WTC11 (cell line): ENCODE results near the gene SEC31B. TPM values are rescaled to one million over a fixed set of nuclear protein-coding genes. Genes with fewer than 3 reads are reported as not detected.

Experiments used
- ATAC-seq: fragments of 200-7000 bp; cut with Tn5 transposase; 2 replicates; pipeline ENCODE4 v1.10.0; 2021; ENCODE audit warnings: mild to moderate bottlenecking, moderate library complexity
- CTCF ChIA-PET: fragments of 300-600 bp; sonication (Branson Sonifier 250); formaldehyde crosslinking; loops from one replicate; lab custom pipeline; 2021; ENCODE audit warnings: antibody characterized with exemption; lab: Charles Lee
- POLR2A ChIA-PET: fragments of 350-600 bp; sonication (Branson Sonifier 250); formaldehyde crosslinking; loops from one replicate; lab custom pipeline; 2021; ENCODE audit warnings: antibody characterized with exemption; lab: Charles Lee
- DNase-seq: peaks from one replicate; pipeline ENCODE4 v3.0.0; 2021; ENCODE audit warnings: low spot score
- H3K27ac Mint-ChIP-seq: 2 replicates; pipeline ENCODE4 v1.8.0; 2021; ENCODE audit warnings: mixed read lengths
- H3K27me3 Mint-ChIP-seq: 2 replicates; pipeline ENCODE4 v1.8.0; 2021; ENCODE audit warnings: low read depth, mild to moderate bottlenecking, moderate library complexity, mixed read lengths
- H3K36me3 Mint-ChIP-seq: 2 replicates; pipeline ENCODE4 v1.8.0; 2021; ENCODE audit warnings: mixed read lengths
- H3K4me1 Mint-ChIP-seq: 2 replicates; pipeline ENCODE4 v1.8.0; 2022; ENCODE audit warnings: mixed read lengths
- H3K4me3 Mint-ChIP-seq: 2 replicates; pipeline ENCODE4 v1.8.0; 2021; ENCODE audit warnings: mild to moderate bottlenecking, moderate library complexity, mixed read lengths
- H3K9me3 Mint-ChIP-seq: 2 replicates; pipeline ENCODE4 v1.8.0; 2021; ENCODE audit warnings: mixed read lengths
- CBFB ChIP-seq: sonication (generic); formaldehyde crosslinking; IDR thresholded peaks from 2 replicates; pipeline ENCODE4 v1.8.1; 2022; ENCODE audit warnings: mild to moderate bottlenecking, low read depth, missing genetic modification reagents
- CREB1 ChIP-seq: sonication (generic); formaldehyde crosslinking; IDR thresholded peaks from 2 replicates; pipeline ENCODE4 v1.8.0; 2023; ENCODE audit warnings: mild to moderate bottlenecking, missing genetic modification reagents
- CREM ChIP-seq: sonication (generic); formaldehyde crosslinking; IDR thresholded peaks from 2 replicates; pipeline ENCODE4 v1.8.1; 2022; ENCODE audit warnings: mild to moderate bottlenecking, missing genetic modification reagents, moderate library complexity
- E2F4 ChIP-seq: sonication (generic); formaldehyde crosslinking; IDR thresholded peaks from 2 replicates; pipeline ENCODE4 v1.8.1; 2022; ENCODE audit warnings: low read depth, mild to moderate bottlenecking, moderate library complexity, missing genetic modification reagents, borderline replicate concordance
- EMX1 ChIP-seq: fragments of 250-450 bp; sonication (Bioruptor Pico); IDR thresholded peaks from 2 replicates; pipeline ENCODE4 v1.8.0; 2021; ENCODE audit warnings: mild to moderate bottlenecking
- ESRRA ChIP-seq: sonication (generic); formaldehyde crosslinking; IDR thresholded peaks from 2 replicates; pipeline ENCODE4 v1.8.1; 2022; ENCODE audit warnings: mild to moderate bottlenecking, missing genetic modification reagents, borderline replicate concordance
- FOXP4 ChIP-seq: sonication (generic); formaldehyde crosslinking; IDR thresholded peaks from 2 replicates; pipeline ENCODE4 v1.8.0; 2022; ENCODE audit warnings: mild to moderate bottlenecking, missing genetic modification reagents
- IRF1 ChIP-seq: sonication (generic); formaldehyde crosslinking; IDR thresholded peaks from 2 replicates; pipeline ENCODE4 v1.8.0; 2023; ENCODE audit warnings: missing genetic modification reagents
- JUN ChIP-seq: sonication (generic); formaldehyde crosslinking; IDR thresholded peaks from 2 replicates; pipeline ENCODE4 v1.8.0; 2023; ENCODE audit warnings: mild to moderate bottlenecking, missing genetic modification reagents
- MYBL2 ChIP-seq: sonication (generic); formaldehyde crosslinking; IDR thresholded peaks from 2 replicates; pipeline ENCODE4 v1.8.1; 2023; ENCODE audit warnings: mild to moderate bottlenecking, moderate library complexity, missing genetic modification reagents
- NFATC4 ChIP-seq: fragments of 250-450 bp; sonication (Bioruptor Pico); IDR thresholded peaks from 2 replicates; pipeline ENCODE4 v1.9.0; 2021; ENCODE audit warnings: mild to moderate bottlenecking
- NFE2L1 ChIP-seq: sonication (generic); formaldehyde crosslinking; IDR thresholded peaks from 2 replicates; pipeline ENCODE4 v1.8.1; 2023; ENCODE audit warnings: missing genetic modification reagents
- NR1H2 ChIP-seq: sonication (generic); formaldehyde crosslinking; IDR thresholded peaks from 2 replicates; pipeline ENCODE4 v1.9.0; 2021; ENCODE audit warnings: mild to moderate bottlenecking, moderate library complexity, missing genetic modification reagents
- OVOL2 ChIP-seq: fragments of 250-450 bp; sonication (Bioruptor Pico); IDR thresholded peaks from 2 replicates; pipeline ENCODE4 v1.9.0; 2021; ENCODE audit warnings: mild to moderate bottlenecking, borderline replicate concordance
- PREB ChIP-seq: sonication (generic); formaldehyde crosslinking; IDR thresholded peaks from 2 replicates; pipeline ENCODE4 v1.8.1; 2022; ENCODE audit warnings: mild to moderate bottlenecking, missing genetic modification reagents, moderate library complexity, borderline replicate concordance
- SOX15 ChIP-seq: fragments of 250-450 bp; sonication (Bioruptor Pico); IDR thresholded peaks from 2 replicates; pipeline ENCODE4 v1.9.0; 2021; ENCODE audit warnings: mild to moderate bottlenecking
- TEAD1 ChIP-seq: sonication (generic); formaldehyde crosslinking; IDR thresholded peaks from 2 replicates; pipeline ENCODE4 v1.8.0; 2022; ENCODE audit warnings: mild to moderate bottlenecking, missing genetic modification reagents
- ZMAT4 ChIP-seq: fragments of 250-450 bp; sonication (Bioruptor Pico); IDR thresholded peaks from 2 replicates; pipeline ENCODE4 v1.9.0; 2021; ENCODE audit warnings: mild to moderate bottlenecking
- total RNA-seq: library from RNA; stranded (reverse); gene quantifications from 3 replicates; pipeline ENCODE4 v1.2.3, GENCODE V29; 2021
- TF ChIP-seq, protein P1 (sequence below): fragments of 250-450 bp; sonication (Bioruptor Pico); IDR thresholded peaks from 2 replicates; pipeline ENCODE4 v1.8.0; 2021; ENCODE audit warnings: mild to moderate bottlenecking
- TF ChIP-seq, protein P2 (sequence below): fragments of 250-450 bp; sonication (Bioruptor Pico); IDR thresholded peaks from 2 replicates; pipeline ENCODE4 v1.9.0; 2021; ENCODE audit warnings: moderate library complexity, mild to moderate bottlenecking, inconsistent platforms, borderline replicate concordance
- TF ChIP-seq, protein P3 (sequence below): sonication (generic); formaldehyde crosslinking; IDR thresholded peaks from 2 replicates; pipeline ENCODE4 v1.8.0; 2023; ENCODE audit warnings: missing genetic modification reagents, mild to moderate bottlenecking, borderline replicate concordance
- TF ChIP-seq, protein P4 (sequence below): fragments of 250-450 bp; sonication (Bioruptor Pico); IDR thresholded peaks from 2 replicates; pipeline ENCODE4 v2.1.2; 2022; ENCODE audit warnings: mild to moderate bottlenecking, moderate library complexity

The SEC31B gene
- total RNA-seq, 1 experiment from 2014 or later, result 6.7 TPM

DNA sequence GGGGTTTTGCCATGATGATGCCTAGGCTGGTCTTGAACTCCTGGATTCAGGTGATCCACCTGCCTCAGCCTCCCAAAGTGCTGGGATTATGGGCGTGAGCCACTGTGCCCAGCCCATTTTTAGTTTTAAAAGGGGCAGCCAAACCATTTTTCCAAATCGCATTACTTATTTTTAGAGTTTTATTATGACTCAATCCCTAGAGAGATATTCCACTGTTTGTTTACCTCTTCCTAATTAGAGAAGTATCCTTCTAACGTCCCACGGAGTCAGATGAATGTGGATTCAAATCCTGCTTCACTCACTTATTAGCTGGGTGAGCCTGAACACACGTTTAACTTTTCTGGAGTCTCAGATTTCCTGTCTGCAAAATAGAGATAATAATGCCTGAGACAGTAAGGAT, 41.7 kb downstream of the SEC31B start (continued):
- TF ChIP-seq NFATC4 (CRISPR knock-in tag), result no peak
- TF ChIP-seq ESRRA (CRISPR knock-in tag), result no peak
- no peak for TF ChIP-seq JUN (CRISPR knock-in tag)
- no peak for TF ChIP-seq IRF1 (CRISPR knock-in tag)

DNA sequence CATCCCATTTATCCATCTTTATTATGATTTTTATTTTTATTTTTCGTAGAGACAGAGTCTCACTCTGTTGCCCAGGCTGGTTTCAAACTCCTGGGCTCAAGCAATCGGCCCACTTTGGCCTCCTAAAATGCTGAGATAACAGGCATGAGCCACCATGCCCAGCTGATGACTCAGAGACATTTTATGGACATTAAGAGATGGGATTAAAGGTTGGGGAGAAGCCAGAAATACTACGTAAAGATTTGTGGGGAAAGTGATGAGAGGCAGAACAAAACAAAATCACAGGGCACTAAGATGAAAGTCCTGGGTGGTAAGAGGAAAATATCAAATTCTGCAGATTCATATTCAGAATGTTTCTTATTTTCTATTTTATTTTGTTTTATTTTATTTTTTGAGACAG, 49.3 kb downstream of the SEC31B start:
- H3K4me3 Mint-ChIP-seq, result no peak overlapping the region
- no peak for DNase-seq
- CTCF ChIA-PET, result interaction anchor here (2.5 to 3.1 kb wide), 2 partner anchors 12 to 49 kb away, joined by 21 to 22 read pairs; no protein-coding TSS in a partner anchor
- TF ChIP-seq CREM (CRISPR knock-in tag) (no peak), TEAD1 (CRISPR knock-in tag) (no peak), CBFB (CRISPR knock-in tag) (no peak), FOXP4 (CRISPR knock-in tag) (no peak), NFE2L1 (CRISPR knock-in tag) (no peak), E2F4 (CRISPR knock-in tag) (no peak), PREB (CRISPR knock-in tag) (no peak), CREB1 (CRISPR knock-in tag) (no peak), OVOL2 (CRISPR knock-in tag) (no peak), SOX15 (CRISPR knock-in tag) (no peak), MYBL2 (CRISPR knock-in tag) (no peak), NR1H2 (CRISPR knock-in tag) (no peak), EMX1 (CRISPR knock-in tag) (no peak), ZMAT4 (CRISPR knock-in tag) (no peak)
- TF ChIP-seq, protein P1, sequence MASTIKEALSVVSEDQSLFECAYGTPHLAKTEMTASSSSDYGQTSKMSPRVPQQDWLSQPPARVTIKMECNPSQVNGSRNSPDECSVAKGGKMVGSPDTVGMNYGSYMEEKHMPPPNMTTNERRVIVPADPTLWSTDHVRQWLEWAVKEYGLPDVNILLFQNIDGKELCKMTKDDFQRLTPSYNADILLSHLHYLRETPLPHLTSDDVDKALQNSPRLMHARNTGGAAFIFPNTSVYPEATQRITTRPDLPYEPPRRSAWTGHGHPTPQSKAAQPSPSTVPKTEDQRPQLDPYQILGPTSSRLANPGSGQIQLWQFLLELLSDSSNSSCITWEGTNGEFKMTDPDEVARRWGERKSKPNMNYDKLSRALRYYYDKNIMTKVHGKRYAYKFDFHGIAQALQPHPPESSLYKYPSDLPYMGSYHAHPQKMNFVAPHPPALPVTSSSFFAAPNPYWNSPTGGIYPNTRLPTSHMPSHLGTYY (CRISPR knock-in tag), result no peak
- TF ChIP-seq, protein P2, sequence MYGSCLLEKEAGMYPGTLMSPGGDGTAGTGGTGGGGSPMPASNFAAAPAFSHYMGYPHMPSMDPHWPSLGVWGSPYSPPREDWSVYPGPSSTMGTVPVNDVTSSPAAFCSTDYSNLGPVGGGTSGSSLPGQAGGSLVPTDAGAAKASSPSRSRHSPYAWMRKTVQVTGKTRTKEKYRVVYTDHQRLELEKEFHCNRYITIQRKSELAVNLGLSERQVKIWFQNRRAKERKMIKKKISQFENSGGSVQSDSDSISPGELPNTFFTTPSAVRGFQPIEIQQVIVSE, result no peak
- TF ChIP-seq, protein P3, sequence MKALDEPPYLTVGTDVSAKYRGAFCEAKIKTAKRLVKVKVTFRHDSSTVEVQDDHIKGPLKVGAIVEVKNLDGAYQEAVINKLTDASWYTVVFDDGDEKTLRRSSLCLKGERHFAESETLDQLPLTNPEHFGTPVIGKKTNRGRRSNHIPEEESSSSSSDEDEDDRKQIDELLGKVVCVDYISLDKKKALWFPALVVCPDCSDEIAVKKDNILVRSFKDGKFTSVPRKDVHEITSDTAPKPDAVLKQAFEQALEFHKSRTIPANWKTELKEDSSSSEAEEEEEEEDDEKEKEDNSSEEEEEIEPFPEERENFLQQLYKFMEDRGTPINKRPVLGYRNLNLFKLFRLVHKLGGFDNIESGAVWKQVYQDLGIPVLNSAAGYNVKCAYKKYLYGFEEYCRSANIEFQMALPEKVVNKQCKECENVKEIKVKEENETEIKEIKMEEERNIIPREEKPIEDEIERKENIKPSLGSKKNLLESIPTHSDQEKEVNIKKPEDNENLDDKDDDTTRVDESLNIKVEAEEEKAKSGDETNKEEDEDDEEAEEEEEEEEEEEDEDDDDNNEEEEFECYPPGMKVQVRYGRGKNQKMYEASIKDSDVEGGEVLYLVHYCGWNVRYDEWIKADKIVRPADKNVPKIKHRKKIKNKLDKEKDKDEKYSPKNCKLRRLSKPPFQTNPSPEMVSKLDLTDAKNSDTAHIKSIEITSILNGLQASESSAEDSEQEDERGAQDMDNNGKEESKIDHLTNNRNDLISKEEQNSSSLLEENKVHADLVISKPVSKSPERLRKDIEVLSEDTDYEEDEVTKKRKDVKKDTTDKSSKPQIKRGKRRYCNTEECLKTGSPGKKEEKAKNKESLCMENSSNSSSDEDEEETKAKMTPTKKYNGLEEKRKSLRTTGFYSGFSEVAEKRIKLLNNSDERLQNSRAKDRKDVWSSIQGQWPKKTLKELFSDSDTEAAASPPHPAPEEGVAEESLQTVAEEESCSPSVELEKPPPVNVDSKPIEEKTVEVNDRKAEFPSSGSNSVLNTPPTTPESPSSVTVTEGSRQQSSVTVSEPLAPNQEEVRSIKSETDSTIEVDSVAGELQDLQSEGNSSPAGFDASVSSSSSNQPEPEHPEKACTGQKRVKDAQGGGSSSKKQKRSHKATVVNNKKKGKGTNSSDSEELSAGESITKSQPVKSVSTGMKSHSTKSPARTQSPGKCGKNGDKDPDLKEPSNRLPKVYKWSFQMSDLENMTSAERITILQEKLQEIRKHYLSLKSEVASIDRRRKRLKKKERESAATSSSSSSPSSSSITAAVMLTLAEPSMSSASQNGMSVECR (CRISPR knock-in tag), result no peak
- TF ChIP-seq, protein P4, sequence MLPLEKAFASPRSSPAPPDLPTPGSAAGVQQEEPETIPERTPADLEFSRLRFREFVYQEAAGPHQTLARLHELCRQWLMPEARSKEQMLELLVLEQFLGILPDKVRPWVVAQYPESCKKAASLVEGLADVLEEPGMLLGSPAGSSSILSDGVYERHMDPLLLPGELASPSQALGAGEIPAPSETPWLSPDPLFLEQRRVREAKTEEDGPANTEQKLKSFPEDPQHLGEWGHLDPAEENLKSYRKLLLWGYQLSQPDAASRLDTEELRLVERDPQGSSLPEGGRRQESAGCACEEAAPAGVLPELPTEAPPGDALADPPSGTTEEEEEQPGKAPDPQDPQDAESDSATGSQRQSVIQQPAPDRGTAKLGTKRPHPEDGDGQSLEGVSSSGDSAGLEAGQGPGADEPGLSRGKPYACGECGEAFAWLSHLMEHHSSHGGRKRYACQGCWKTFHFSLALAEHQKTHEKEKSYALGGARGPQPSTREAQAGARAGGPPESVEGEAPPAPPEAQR (CRISPR knock-in tag), result no peak
- TF ChIP-seq, all 79 proteins: peak for 0
- no peak for ATAC-seq
- Mint-ChIP-seq H3K9me3 (no peaks in the 10 kb centered on the region), H3K27me3 (peaks cover 90% of the 10 kb centered on the region), H3K27ac (no peak overlapping the region), H3K36me3 (no peaks in the 10 kb centered on the region), H3K4me1 (no peaks in the 10 kb centered on the region)
- POLR2A ChIA-PET, result no interaction called here
